ENCODE results near the gene PRKCE. TPM values are rescaled to one million over a fixed set of nuclear protein-coding genes. Genes with fewer than 3 reads are reported as not detected.

Gene PRKCE
- total RNA-seq, 2 experiments from 2014 or later, result 17.0 to 42.1 TPM

- Histone ChIP-seq H3K27ac (ENCODE audit: low read depth, low read length, poor library complexity, severe bottlenecking) (no peak overlapping the region), H2AFZ (ENCODE audit: low read length) (no peak overlapping the region), H3K79me2 (ENCODE audit: insufficient read depth, low read depth, low read length) (no peaks in the 10 kb centered on the region), H3K36me3 (ENCODE audit: insufficient read depth, low read length) (no peaks in the 10 kb centered on the region), H3K9me3 (ENCODE audit: low read length) (no peaks in the 10 kb centered on the region), H3K4me2 (ENCODE audit: low read length) (no peak overlapping the region), H3K4me3 (ENCODE audit: low read depth, low read length, poor library complexity, severe bottlenecking) (no peak overlapping the region), H3K9me2 (ENCODE audit: insufficient read depth, low read length) (no peaks in the 10 kb centered on the region), H3K4me1 (ENCODE audit: insufficient read depth, low read length, poor library complexity, severe bottlenecking) (no peaks in the 10 kb centered on the region), H4K20me1 (ENCODE audit: insufficient read depth, low read length) (no peaks in the 10 kb centered on the region)
- BruUV-seq (replicated peaks), result no TSS peak
- DNase-seq (ENCODE audit: low spot score), result no peak
- POLR2A ChIA-PET, result no interaction called here
- CTCF ChIA-PET (ENCODE audit: unreplicated experiment), result no interaction called here
- no peak for TF ChIP-seq EZH2phosphoT487 (IDR thresholded peaks at IDR 0.05; ENCODE audit: borderline replicate concordance, low read depth, low read length)
- no peak for TF ChIP-seq CTCF (conservative IDR thresholded peaks at IDR 0.05; ENCODE audit: low read length)
- intact Hi-C loops (cut with micrococcal nuclease; ENCODE audit: unreplicated experiment), result no loop called here
Measured at GRCh38 chr2:46135958-46136357, 484.5 kb downstream of the PRKCE start.

- no peak for DNase-seq (ENCODE audit: low spot score)
- POLR2A ChIA-PET, result no interaction called here
- Histone ChIP-seq H3K4me3 (ENCODE audit: low read depth, low read length, poor library complexity, severe bottlenecking) (no peak overlapping the region), H3K4me2 (ENCODE audit: low read length) (no peak overlapping the region), H3K9me3 (ENCODE audit: low read length) (no peaks in the 10 kb centered on the region), H3K79me2 (ENCODE audit: insufficient read depth, low read depth, low read length) (no peaks in the 10 kb centered on the region), H2AFZ (ENCODE audit: low read length) (no peak overlapping the region), H3K27ac (ENCODE audit: low read depth, low read length, poor library complexity, severe bottlenecking) (no peak overlapping the region), H3K9me2 (ENCODE audit: insufficient read depth, low read length) (no peaks in the 10 kb centered on the region), H4K20me1 (ENCODE audit: insufficient read depth, low read length) (no peaks in the 10 kb centered on the region), H3K4me1 (ENCODE audit: insufficient read depth, low read length, poor library complexity, severe bottlenecking) (no peaks in the 10 kb centered on the region), H3K36me3 (ENCODE audit: insufficient read depth, low read length) (no peaks in the 10 kb centered on the region)
- no TSS peak for BruUV-seq (replicated peaks)
- TF ChIP-seq CTCF (conservative IDR thresholded peaks at IDR 0.05; ENCODE audit: low read length), result no peak
- no peak for TF ChIP-seq EZH2phosphoT487 (IDR thresholded peaks at IDR 0.05; ENCODE audit: borderline replicate concordance, low read depth, low read length)
- CTCF ChIA-PET (ENCODE audit: unreplicated experiment), result no interaction called here
- intact Hi-C loops (cut with micrococcal nuclease; ENCODE audit: unreplicated experiment), result no loop called here
Measured at GRCh38 chr2:46136481-46136880, 485.0 kb downstream of the PRKCE start.

- no peak overlapping the region for H3K4me2 ChIP-seq (ENCODE audit: low read length)
- ChIA-PET POLR2A (no interaction called here), CTCF (ENCODE audit: unreplicated experiment) (no interaction called here)
- BruUV-seq (replicated peaks), result no TSS peak
- H4K20me1 ChIP-seq (ENCODE audit: insufficient read depth, low read length), result no peaks in the 10 kb centered on the region
- TF ChIP-seq CTCF (conservative IDR thresholded peaks at IDR 0.05; ENCODE audit: low read length), result no peak
- no peak for TF ChIP-seq EZH2phosphoT487 (IDR thresholded peaks at IDR 0.05; ENCODE audit: borderline replicate concordance, low read depth, low read length)
- no peaks in the 10 kb centered on the region for H3K4me1 ChIP-seq (ENCODE audit: insufficient read depth, low read length, poor library complexity, severe bottlenecking)
- H3K4me3 ChIP-seq (ENCODE audit: low read depth, low read length, poor library complexity, severe bottlenecking), result no peak overlapping the region
- H3K9me3 ChIP-seq (ENCODE audit: low read length), result no peaks in the 10 kb centered on the region
- H3K36me3 ChIP-seq (ENCODE audit: insufficient read depth, low read length), result no peaks in the 10 kb centered on the region
- H3K27ac ChIP-seq (ENCODE audit: low read depth, low read length, poor library complexity, severe bottlenecking), result no peak overlapping the region
- no peaks in the 10 kb centered on the region for H3K79me2 ChIP-seq (ENCODE audit: insufficient read depth, low read depth, low read length)
- intact Hi-C loops (cut with micrococcal nuclease; ENCODE audit: unreplicated experiment), result no loop called here
- DNase-seq (ENCODE audit: low spot score), result no peak
- no peak overlapping the region for H2AFZ ChIP-seq (ENCODE audit: low read length)
- H3K9me2 ChIP-seq (ENCODE audit: insufficient read depth, low read length), result no peaks in the 10 kb centered on the region
Measured at GRCh38 chr2:46136953-46137352, 485.5 kb downstream of the PRKCE start.

Measured in OCI-LY7 (cell line).